NCI-H510A treated with DMSO at 0.1 percent for 48 hours (cell line): ENCODE measurements around the gene RHBDD3.

Experiments
- DNase-seq: peaks from one replicate; lab custom pipeline; 2025; lab: John Stamatoyannopoulos, UW

RHBDD3 gene

DNA sequence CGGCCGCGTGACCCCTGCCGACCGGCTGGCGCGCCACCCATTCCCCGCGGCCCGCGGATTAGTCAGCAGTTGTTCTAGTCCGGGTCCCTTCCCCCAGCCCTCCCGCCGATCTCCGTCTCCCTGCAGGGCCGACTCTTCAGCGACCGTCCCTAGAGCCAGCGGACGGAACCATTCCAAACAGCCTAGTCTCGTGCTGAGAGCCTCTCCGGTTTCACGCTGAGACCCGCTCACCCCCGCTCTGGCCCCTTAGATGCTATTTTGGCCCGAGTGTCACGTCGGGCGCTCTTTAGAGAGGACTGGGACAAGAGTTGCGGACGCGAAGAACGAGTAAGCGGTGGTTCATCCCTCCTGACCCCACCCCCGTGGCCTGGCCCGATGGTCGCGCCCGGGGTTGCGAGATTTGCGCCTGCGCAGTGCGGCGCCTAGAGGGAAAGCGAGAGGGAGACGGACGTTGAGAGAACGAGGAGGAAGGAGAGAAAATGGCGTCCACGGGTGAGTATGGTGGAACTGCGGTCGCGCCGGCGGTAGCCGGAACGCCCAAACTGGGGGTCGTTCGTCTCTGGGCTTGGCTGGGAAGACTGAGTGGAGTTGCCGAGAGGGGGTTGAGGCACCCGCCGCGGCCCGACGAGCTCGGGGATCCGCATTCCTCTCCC lies at the start of gene RHBDD3, which contains the start of gene EWSR1:
Gene RHBDD3, minus strand, starts transcription at position 124 of the 653 bp plus-strand sequence. CDS start 2,355 bp downstream, outside the sequence.
Gene EWSR1, plus strand, starts transcription at position 411 of the 653 bp plus-strand sequence. Its CDS starts 69 bp downstream, at position 480.
- peak; percentile 91 for DNase-seq

DNA sequence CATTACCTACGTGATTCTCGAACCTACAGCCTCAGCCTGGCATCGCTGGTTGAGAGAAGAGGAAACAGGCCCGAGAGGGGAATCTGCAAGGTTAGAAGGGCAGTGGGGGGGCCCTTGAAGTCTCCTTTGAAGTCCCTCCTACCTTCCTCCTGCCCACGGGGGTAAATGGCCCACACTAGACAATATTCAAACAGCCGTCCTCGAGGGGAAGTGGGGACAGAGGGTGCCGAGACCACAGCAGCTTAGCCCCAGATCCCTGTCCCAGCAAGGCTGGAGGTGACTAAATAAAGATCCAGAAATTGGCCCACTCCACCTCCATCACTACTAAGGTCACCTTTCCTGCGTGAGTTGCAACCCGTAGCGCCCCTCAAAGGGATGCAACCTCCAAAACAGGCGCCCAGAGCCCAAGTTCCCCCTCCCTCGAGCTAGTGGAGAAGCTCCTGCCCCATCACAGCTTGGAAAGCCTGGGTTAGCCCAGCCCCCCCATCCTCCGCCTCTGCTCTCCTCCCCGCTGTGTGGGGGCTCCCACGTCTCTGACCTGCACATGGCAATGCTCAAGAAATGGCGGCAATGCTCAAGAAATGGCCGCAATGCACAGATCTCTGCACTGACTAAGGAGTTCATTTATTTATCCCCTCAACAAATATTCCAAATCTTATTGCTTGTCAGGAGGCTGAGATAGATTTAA lies 48.5 kb upstream of the RHBDD3 start:
- no peak for DNase-seq

DNA sequence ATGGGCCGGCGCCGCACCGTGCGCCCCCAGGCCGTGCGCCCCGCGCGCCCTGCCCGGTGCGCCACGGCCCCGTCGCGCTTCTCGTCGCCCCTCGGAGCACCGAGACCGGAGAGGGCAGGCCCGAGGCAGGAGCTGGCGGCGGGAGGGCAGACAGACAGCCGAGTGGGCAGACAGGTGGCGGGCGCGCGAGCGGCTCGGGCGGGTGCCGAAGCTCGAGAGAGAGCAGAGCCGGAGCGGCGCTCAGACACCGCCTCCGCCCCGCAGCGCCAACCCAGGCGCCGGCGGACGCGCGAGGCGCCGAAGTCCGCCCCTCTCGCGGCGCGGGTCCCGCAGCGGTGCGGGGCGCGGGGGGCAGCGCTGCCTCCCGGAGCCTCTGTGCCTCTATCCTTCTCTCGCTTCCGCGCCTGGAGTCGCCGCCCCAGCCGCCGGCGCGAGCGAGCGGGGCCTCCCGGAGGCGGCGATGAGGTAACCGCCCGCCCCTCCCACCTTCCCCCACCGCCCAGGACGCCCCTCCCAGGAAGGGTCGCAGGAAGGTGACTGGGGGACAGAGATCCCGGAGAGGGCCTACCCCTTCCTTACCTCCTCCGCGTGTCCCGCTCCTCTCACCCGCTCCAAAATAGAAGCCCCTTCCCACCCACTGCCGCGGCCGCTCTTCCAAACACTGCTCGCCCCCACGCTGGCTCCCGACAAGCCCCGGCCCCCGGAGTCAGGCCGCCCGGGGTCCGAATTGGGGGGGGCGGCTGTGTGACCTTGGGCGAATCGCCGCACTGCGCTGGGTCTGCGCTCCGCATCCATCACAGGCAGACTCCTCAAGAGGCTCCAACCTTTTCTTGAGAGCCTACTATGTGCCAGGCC lies 47.7 kb upstream of the RHBDD3 start, which contains the start of gene RASL10A:
Gene RASL10A, minus strand, starts transcription at position 412 of the 855 bp plus-strand sequence. CDS start 451 bp downstream, outside the sequence.
- DNase-seq: no peak

DNA sequence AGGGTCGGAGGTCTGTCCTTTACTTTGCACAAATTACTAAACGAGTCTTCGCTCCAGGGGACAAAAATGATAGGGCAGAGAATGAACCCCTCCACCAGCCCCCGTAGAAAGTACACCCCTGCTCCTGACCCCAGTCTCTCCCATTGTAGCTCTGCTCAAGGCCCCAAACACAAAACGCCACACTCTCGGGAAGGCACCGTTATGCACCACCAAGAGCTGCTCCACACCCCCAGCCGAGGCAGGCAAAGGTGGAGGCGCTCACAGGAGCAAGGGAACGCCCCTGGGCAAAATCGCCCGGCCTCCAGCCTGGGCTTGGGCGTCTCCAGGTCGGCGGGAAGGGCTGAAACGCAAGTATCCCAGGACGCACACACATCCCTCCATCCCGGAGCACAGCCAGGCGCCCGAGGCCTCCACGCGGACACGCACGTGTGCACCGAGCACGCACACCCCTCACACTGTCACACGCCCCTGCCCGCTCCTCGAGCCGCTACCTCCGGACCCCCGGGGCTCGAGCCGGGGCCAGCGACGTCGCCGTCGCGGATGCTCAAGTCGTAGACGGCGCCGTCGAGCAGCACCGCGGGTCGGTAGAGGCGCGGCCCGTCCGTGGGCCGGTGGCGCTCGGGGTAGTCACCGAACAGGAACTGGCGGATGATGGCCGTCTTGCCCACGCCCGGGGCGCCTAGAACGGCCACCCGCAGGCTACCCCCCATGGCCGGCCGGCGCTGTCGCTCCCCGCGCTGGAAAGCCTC lies 46.9 kb upstream of the RHBDD3 start:
- no peak for DNase-seq

DNA sequence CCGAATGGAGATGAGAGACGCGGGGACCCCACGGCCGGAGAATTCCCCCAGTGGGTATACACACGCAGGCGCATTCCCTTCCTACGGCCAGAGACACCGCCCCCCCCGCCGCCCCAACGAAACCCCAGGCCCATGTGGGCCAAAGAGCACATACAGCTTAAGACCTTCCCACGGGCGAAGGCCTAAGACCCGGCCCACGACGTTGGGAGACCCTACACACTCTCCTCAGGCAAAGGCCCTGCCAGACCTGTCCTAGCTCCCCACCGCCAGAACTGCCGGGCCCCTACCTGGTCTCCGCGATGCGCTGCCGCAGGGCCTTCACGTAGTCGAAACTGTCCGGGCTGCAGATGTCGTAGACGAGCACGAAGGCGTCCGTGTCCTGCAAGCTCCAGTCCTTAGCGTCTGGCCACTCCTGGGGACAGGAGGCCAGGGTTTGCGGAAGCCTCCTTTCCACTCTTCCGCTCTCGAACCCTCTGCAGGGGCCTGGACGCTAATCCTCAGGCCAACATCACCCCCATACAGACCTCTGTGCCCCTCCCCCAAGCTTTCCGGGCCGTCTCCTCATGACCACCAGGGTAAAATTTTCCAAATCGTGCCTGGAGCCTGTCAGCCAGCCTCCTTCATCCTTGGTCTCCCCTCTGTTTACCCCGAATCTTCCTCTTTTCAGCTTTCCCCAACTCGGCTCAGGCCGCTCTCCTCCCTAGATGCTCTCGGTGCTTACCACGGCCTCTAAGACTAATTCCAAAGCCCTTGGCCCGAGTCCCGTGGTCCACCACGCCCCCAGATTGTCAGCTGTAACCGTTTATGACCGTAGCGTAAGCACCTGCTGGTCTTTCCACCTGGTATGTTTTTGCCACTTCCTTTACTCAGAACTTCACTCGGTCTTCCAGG lies 46.0 kb upstream of the RHBDD3 start:
- peak; percentile 33 for DNase-seq

DNA sequence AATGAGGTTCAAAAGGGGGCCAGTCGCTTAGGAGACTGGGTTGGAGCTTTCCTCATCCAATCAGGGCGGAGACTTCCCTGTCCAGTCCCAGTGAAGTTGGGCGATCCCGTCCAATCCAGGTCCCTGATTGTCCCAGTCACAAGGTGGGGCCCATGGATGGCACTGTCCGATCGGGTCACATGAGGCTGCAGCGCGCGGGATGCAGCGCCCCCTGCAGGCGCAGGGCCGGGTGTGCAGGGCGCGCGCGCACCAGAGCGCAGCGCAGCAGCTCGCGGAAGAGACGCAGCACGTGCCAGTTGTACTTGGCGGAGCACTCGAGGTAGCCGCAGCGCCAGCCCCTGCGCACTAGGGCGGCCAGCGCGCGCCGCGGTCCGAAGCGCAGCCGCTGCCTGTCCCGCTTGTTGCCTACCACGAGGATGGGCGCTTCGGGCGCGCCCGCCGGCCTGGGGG lies 45.4 kb upstream of the RHBDD3 start:
- DNase-seq: no peak

DNA sequence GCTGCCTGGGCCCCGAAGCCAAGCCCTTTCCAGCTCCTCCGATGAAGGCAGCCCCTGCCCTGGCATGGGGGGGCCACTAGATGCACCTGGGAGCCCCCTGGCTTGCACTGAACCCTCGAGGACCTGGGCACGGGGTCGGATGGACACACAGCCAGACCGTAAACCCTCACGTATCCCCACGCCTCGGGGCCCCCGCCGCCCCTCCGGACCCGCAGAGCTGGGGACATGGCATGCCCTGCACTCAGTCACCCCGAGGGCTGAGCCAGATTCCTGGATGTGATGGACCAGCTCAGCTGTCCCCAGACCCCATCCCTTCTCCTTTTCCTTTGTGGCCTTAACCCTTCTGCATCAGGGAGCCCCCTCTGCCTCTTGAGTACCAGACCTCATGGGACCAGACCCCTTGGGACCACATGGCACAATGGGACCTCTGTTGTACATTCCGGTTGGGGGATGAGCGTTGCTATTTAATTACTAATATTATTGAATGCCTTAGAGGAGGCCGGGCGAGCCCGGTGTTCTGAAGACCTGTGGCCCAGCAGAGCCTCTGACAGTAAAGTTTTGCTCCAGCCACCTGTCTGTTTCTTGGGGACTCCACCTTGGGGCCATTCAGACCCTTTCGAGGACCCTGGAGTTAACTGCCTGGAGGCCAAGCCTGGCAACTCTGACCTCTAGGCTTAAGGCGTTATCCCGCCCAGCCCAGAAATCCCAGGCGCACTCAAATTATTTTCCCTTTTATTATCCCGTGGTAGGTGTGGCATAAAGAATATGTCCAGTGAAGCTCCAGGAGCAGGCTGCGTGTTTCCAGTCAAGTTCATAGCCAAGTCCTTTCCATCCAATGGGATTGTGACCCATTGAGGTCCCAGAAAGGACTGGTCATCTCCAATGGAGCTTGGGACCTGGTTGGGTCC lies 44.7 kb upstream of the RHBDD3 start:
- DNase-seq: no peak

DNA sequence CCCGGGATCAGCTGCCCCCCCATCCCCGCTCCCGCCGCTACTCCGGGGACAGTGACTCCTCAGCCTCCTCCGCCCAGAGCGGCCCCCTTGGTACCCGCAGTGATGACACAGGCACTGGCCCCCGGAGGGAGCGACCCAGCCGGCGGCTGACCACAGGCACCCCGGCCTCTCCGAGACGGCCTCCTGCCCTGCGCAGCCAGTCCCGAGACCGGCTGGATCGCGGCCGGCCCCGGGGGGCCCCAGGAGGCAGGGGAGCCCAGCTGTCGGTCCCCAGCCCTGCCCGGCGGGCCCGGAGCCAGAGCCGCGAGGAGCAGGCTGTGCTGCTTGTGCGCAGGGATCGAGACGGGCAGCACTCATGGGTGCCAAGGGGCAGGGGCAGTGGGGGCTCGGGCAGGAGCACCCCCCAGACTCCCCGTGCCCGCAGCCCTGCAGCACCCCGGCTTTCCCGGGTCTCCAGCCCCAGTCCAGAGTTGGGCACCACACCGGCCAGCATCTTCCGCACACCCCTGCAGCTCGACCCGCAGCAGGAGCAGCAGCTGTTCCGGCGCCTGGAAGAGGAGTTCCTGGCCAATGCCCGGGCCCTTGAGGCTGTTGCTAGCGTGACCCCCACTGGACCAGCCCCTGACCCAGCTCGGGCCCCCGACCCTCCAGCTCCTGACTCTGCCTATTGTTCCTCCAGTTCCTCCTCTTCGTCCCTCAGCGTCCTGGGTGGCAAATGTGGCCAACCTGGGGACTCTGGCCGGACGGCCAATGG lies 43.9 kb upstream of the RHBDD3 start:
- no peak for DNase-seq

DNA sequence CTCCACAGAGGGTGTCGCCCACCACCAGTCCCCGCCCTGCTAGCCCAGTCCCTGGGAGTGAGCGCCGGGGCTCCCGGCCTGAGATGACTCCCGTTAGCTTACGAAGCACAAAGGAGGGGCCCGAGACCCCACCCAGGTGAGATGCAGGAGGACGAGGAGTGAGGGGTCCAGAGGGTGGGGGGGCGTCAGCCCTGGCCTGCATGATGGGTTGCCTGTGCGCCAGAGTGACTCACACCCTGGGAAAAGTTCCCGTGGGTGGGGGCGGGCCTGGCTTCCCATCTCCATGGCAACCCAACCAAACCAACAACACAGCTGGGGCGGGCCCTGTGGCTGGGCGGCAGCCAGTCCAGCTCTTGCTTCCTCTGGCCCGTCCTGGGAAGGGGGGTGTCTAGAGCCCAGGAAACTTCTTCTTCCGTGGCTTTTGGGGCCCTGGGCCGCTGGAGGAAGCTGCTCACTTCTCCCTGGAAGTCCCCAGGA lies 43.1 kb upstream of the RHBDD3 start:
- no peak for DNase-seq

DNA sequence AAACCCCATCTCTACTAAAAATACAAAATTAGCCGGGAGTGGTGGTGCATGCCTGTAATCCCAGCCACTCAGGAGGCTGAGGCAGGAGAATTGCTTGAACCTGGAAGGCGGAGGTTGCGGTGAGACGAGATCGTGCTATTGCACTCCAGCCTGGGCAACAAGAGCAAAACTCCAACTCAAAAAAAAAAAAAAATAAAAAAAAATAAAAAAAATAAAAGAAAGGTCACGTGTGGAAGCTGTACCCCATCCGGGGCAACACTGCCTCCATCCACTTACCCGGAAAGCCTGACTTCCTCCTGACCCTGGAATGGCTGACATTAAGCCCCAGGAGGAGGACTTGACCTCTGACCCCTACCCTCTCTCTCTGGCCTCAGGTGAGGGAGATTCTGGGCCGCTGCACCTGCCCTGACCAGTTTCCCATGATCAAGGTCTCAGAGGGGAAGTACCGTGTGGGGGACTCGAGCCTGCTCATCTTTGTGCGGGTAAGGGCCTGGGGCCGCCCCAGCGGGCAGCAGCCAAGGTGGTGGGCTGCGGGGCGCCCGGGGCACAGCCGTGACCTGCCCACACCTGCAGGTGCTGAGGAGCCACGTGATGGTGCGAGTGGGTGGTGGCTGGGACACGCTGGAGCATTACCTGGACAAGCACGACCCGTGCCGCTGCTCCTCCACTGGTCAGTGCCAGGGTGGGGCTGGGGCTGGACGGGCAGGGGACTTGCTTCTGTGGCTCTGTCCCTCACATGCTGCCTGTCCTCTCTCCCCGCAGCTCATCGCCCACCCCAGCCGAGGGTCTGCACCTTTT lies 42.5 kb upstream of the RHBDD3 start:
- DNase-seq: no peak

DNA sequence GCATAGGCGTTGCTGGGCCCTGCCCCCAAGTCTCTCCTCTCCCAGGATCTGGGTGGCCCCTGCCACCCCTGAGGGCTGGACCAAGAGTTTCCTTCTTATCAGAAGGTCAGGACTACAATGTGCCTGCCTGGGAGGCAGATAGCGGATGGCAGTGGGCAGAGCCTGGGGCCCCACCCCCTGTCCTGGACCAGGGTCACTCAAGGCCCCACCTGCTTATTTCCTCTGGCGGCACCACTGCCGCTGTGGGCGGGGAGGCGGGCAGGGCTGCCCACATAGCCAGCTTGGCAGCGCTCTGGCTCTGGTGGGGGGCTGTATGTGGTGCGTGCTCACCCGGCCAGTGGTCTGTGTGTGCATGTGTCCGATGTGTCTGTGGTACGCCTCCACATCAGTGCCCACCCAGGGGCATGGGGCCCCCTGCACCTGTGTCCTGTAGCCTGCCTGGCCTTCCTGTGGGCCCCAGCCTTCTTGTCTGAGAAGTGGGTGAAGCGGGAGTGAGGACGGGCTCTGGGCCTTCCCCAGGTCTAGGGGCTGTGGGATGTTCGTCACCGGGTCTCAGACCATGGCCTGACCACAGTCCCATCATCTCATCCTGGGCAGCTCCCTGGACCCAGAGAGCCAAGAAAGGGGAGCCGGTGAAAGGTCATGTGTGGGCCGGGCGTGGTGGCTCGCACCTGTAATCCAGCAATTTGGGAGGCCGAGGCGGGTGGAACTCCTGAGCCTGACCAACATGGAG lies 41.7 kb upstream of the RHBDD3 start:
- no peak for DNase-seq

DNA sequence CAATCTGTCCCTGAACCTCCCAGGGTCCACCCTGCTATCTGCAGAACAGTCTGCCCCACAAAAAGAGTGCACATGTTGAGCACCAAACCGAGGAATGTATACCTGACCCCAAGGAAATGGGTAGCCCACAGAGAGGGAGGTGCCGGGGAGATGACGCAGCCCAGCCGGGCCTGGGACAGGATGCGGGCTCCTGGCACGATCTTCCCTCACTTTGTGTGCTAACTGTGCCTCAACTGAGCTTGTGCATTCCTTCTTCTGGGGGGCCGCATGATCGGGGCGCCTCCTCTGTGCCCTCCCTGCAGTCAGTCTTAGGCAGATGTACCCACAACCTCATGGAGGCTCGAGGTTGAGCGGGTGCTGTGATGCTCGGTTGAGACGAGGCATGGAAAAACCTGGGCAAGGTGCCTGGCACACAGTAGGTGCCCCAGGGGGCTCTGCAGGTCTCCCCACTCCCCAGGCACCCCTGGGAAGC lies 41.0 kb upstream of the RHBDD3 start:
- DNase-seq: no peak

DNA sequence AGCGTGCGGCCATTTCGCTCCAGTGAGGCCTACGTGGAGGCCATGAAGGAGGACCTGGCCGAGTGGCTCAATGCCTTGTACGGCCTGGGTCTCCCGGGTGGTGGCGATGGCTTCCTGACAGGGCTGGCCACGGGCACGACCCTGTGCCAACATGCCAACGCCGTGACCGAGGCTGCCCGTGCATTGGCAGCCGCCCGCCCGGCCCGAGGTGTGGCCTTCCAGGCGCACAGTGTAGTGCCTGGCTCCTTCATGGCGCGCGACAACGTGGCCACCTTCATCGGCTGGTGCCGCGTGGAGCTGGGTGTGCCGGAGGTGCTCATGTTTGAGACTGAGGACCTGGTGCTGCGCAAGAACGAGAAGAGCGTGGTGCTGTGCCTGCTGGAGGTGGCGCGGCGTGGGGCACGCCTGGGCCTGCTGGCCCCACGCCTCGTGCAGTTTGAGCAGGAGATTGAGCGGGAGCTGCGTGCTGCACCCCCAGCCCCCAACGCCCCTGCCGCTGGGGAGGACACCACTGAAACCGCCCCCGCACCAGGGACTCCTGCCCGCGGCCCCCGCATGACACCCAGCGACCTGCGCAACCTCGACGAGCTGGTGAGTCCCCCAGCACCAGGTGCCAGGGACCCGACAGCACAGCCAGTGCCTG lies 40.5 kb upstream of the RHBDD3 start:
- no peak for DNase-seq

DNA sequence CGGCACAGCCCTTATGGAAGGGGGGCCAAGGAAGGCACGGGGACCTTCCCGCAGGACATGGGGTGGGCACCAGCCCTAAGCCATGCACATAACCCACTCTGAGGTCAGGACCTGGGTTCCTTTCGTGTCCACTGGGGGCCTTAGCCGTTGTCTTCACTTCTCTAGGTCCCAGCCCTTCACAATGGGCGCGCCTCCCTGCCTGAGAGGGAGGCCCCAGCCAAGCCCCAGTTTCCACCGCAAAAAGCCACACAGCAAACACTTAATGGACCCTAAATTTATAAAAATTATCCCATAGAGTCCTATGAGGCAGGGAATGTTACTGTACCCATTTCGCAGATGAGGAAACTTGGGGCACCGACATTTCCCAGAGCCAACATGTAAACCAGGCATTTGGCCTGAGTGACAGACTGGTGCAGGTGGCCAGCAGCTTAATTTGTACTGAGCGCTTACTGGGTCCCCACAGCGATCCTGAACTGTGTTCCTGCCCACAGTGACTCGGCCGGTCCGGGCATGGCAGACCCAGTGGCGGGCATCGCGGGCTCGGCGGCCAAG lies 39.9 kb upstream of the RHBDD3 start:
- no peak for DNase-seq

DNA sequence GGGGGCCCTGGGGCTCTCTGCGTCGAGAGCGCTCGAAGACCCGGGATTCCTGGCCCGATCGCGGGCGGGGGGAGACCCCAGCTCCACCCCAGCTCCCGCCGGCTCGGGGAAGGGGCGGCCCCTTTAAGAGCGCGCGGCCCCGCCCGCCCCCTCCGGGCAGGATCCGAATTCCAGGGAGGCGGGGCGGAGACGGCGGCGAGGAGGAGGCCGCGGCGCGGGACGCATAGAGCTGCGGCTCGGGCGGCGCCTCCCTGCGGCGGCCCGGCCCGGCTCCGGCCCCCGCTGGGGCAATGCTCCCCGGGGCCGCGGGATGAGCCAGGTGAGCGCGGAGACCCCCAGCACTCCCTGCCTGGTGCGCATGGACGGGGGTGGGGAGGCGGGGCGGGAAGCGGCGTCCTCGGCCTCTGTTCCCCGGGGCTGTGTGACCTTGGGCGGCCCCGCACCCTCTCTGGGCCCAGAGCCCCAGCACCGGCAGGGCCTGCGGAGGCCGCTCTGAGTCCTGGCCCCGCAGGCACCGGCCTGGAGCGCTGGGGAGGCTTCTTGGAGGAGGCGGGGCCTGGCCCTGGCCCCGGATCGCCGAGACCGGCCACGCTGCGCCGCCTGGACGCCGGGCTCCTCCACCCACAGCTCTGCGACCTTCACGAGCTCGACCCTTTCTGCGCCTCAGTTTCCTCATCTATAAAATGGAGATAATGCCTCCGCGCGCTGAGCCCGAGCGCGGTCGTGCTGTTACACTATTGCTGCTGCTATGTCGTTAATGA lies 39.2 kb upstream of the RHBDD3 start:
- peak; percentile 23 for DNase-seq
